ENCODE measurements around the gene CAND1. TPM values are rescaled to one million over a fixed set of nuclear protein-coding genes. Genes with fewer than 3 reads are reported as not detected.

The CAND1 gene
- total RNA-seq, 1 experiment from 2014 or later = 155 TPM

- no peak for TF ChIP-seq ZBTB33 (IDR thresholded peaks at IDR 0.05; ENCODE audit: extremely low read depth, insufficient replicate concordance, low read length)
- TF ChIP-seq SP1 (IDR thresholded peaks at IDR 0.05; ENCODE audit: low read depth) = no peak
- TF ChIP-seq CTCF (IDR thresholded peaks at IDR 0.05 in 2 of 3, conservative IDR thresholded peaks at IDR 0.05 in 1 of 3; ENCODE audit: borderline replicate concordance in 1 of 3, insufficient read depth in 1 of 3, low read depth in 2 of 3, low read length in 2 of 3) = no peak
- TF ChIP-seq FOSL1 (IDR thresholded peaks at IDR 0.05; ENCODE audit: low read depth) = no peak
- no peak for TF ChIP-seq EZH2 (IDR thresholded peaks at IDR 0.05)
- TF ChIP-seq POLR2AphosphoS5 (IDR thresholded peaks at IDR 0.05; ENCODE audit: low read depth, low read length) = no peak
- TF ChIP-seq EGR1 (IDR thresholded peaks at IDR 0.05; ENCODE audit: low read depth) = no peak
- TF ChIP-seq EZH2phosphoT487 (IDR thresholded peaks at IDR 0.05; ENCODE audit: borderline replicate concordance) = no peak
- TF ChIP-seq SRF (IDR thresholded peaks at IDR 0.05; ENCODE audit: low read depth) = no peak
- no peak for TF ChIP-seq POLR2A (IDR thresholded peaks at IDR 0.05; ENCODE audit: borderline replicate concordance, extremely low read depth, insufficient read depth, insufficient read length)
- TF ChIP-seq ELF1 (IDR thresholded peaks at IDR 0.05; ENCODE audit: borderline replicate concordance, low read depth) = no peak
- no peak for TF ChIP-seq ZNF274 (IDR thresholded peaks at IDR 0.05; ENCODE audit: low read depth, low read length)
- TF ChIP-seq CBX3 (IDR thresholded peaks at IDR 0.05; ENCODE audit: low read depth) = no peak
- Histone ChIP-seq H3K9me2 (ENCODE audit: insufficient read depth) (no peaks in the 10 kb centered on the region), H3K9ac (ENCODE audit: low read length) (no peak overlapping the region), H3K4me3 (replicated peaks in 1 of 2; ENCODE audit: low read depth in 1 of 2, low read length in 2 of 2) (no peak overlapping the region), H2AFZ (ENCODE audit: low read depth, low read length, poor library complexity, severe bottlenecking) (no peak overlapping the region), H3K36me3 (ENCODE audit: control insufficient read depth in 1 of 2, insufficient read depth in 2 of 2, low read length in 2 of 2) (no peaks in the 10 kb centered on the region), H3K9me3 (ENCODE audit: control insufficient read depth in 1 of 2, insufficient read depth in 1 of 2, low read depth in 1 of 2, low read length in 2 of 2) (no peaks in the 10 kb centered on the region), H3K4me2 (ENCODE audit: low read length) (no peak overlapping the region), H3K27me3 (ENCODE audit: insufficient read depth, low read length) (peaks cover 6% of the 10 kb centered on the region; the same call in 1 of the 2 replicates), H4K20me1 (ENCODE audit: insufficient read depth) (no peaks in the 10 kb centered on the region), H3K4me1 (ENCODE audit: control insufficient read depth in 1 of 2, insufficient read depth in 2 of 2, low read length in 2 of 2) (no peaks in the 10 kb centered on the region), H3K79me2 (ENCODE audit: insufficient read depth, low read length) (no peaks in the 10 kb centered on the region), H3K27ac (ENCODE audit: low read depth, low read length) (no peak overlapping the region)
- intact Hi-C loops (cut with micrococcal nuclease) = no loop called here
- ATAC-seq (no peak), DNase-seq (ENCODE audit: low read depth, low spot score) (no peak)
- BruUV-seq (replicated peaks) = no TSS peak
- POLR2A ChIA-PET = no interaction called here
- CTCF ChIA-PET = no interaction called here
- RAD21 ChIA-PET (ENCODE audit: low non-redundant PET in 1 of 2, low total read pairs in 2 of 2, uncharacterized antibody in 2 of 2, unreplicated experiment in 2 of 2) = no interaction called here
These were observed 14.7 kb upstream of the CAND1 start for GRCh38 chr12:67254372-67255026.
